HG02759 (cell line): ENCODE data around the gene MARCHF2.

Experiments used
- ATAC-seq: cut with Tn5 transposase; IDR thresholded peaks from one replicate; pipeline ENCODE4 v1.9.1; 2021; ENCODE audit warnings: mild to moderate bottlenecking, moderate library complexity; ENCODE audit not compliant: unreplicated experiment

MARCHF2 gene

GRCh38 chr19:8386990-8387389 lies 26.1 kb upstream of the MARCHF2 start:
- ATAC-seq = no peak

- no peak for ATAC-seq
Measured at GRCh38 chr19:8387688-8388611, 25.2 kb upstream of the MARCHF2 start.

GRCh38 chr19:8388612-8388958 lies 24.5 kb upstream of the MARCHF2 start:
- no peak for ATAC-seq

GRCh38 chr19:8389891-8390616 lies 23.1 kb upstream of the MARCHF2 start, which contains the start of gene RAB11B:
TSS of gene RAB11B (plus strand) at chr19:8390360. CDS start at chr19:8390417, 57 bp downstream.
- ATAC-seq = peak; percentile 91

GRCh38 chr19:8390617-8390981 lies 22.5 kb upstream of the MARCHF2 start:
- ATAC-seq = peak; percentile 42

GRCh38 chr19:8391198-8392016 lies 21.7 kb upstream of the MARCHF2 start:
- ATAC-seq = no peak

- no peak for ATAC-seq
Measured at GRCh38 chr19:8392017-8392591, 21.0 kb upstream of the MARCHF2 start.

- ATAC-seq = no peak
Measured at GRCh38 chr19:8393192-8393870, 19.8 kb upstream of the MARCHF2 start.

- no peak for ATAC-seq
Measured at GRCh38 chr19:8393871-8394250, 19.2 kb upstream of the MARCHF2 start.

GRCh38 chr19:8395621-8396082 lies 17.5 kb upstream of the MARCHF2 start:
- no peak for ATAC-seq

- no peak for ATAC-seq
Measured at GRCh38 chr19:8396185-8396562, 16.9 kb upstream of the MARCHF2 start.

- ATAC-seq = no peak
Measured at GRCh38 chr19:8396563-8397203, 16.4 kb upstream of the MARCHF2 start.

- ATAC-seq = no peak
Measured at GRCh38 chr19:8397271-8397670, 15.8 kb upstream of the MARCHF2 start.

GRCh38 chr19:8397746-8398310 lies 15.3 kb upstream of the MARCHF2 start:
- no peak for ATAC-seq

- ATAC-seq = no peak
Measured at GRCh38 chr19:8398311-8398771, 14.8 kb upstream of the MARCHF2 start.

GRCh38 chr19:8399681-8400188 lies 13.4 kb upstream of the MARCHF2 start:
- ATAC-seq = no peak

- no peak for ATAC-seq
Measured at GRCh38 chr19:8401981-8402411, 11.1 kb upstream of the MARCHF2 start.

GRCh38 chr19:8403098-8403819 lies 9.8 kb upstream of the MARCHF2 start:
- ATAC-seq = no peak

- ATAC-seq = no peak
Measured at GRCh38 chr19:8403820-8404109, 9.3 kb upstream of the MARCHF2 start.
